Activated T-cell treated with anti-CD3 and anti-CD28 coated beads for 4 hours (primary cell): ENCODE measurements around the gene KIF20B.

Source experiments
- DNase-seq: peaks from one replicate; pipeline ENCODE4 v3.0.0-alpha.2; 2020

The KIF20B gene, protein sequence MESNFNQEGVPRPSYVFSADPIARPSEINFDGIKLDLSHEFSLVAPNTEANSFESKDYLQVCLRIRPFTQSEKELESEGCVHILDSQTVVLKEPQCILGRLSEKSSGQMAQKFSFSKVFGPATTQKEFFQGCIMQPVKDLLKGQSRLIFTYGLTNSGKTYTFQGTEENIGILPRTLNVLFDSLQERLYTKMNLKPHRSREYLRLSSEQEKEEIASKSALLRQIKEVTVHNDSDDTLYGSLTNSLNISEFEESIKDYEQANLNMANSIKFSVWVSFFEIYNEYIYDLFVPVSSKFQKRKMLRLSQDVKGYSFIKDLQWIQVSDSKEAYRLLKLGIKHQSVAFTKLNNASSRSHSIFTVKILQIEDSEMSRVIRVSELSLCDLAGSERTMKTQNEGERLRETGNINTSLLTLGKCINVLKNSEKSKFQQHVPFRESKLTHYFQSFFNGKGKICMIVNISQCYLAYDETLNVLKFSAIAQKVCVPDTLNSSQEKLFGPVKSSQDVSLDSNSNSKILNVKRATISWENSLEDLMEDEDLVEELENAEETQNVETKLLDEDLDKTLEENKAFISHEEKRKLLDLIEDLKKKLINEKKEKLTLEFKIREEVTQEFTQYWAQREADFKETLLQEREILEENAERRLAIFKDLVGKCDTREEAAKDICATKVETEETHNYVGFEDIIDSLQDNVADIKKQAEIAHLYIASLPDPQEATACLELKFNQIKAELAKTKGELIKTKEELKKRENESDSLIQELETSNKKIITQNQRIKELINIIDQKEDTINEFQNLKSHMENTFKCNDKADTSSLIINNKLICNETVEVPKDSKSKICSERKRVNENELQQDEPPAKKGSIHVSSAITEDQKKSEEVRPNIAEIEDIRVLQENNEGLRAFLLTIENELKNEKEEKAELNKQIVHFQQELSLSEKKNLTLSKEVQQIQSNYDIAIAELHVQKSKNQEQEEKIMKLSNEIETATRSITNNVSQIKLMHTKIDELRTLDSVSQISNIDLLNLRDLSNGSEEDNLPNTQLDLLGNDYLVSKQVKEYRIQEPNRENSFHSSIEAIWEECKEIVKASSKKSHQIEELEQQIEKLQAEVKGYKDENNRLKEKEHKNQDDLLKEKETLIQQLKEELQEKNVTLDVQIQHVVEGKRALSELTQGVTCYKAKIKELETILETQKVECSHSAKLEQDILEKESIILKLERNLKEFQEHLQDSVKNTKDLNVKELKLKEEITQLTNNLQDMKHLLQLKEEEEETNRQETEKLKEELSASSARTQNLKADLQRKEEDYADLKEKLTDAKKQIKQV (N-terminal part only)

DNA sequence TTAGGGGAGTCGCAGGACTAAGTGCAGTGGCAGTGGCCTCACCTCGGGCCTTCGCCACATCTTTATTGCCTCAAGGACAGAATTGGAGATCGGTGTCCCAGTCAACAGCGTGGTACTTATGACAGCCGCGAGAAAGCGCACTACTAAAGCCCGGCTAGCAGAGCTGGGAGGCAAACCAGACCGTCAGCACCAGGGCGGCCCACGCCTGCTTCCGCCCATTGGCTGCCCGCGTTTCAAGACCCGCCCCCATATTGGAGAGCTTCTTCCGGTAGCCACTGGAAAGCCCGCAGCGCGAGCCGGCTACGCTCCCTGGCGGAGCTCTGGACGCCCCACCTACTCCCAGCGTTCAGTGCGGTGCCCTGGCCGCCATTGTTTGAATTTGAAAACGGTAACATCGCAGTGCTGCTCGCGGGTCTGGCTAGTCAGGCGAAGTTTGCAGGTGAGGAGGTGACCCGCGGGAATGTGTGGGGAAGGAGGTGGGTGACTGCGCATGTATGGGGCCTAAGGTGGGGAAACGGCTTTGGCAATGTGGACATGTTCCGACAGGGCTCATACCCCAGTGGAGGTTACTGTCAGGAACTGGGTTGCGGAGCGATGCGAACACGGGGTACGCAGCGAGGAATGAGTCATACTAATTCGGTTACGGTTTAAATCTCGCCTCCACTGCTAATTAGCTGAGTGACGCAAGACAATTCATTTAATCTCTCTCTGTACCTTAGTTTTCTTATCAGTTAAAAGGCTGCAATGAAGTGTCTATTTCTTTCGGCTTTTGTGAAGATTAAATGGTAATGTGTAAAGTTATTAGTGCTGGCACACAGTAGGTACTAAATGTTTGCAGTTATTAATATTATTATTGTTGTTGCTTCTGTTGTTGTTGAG is at the start of gene KIF20B:
TSS of gene KIF20B (plus strand) at position 349 of the 879 bp plus-strand sequence. CDS start 3,705 bp downstream, outside the sequence.
- peak; percentile 89 for DNase-seq

GRCh38 chr10:89651916-89652573 is 49.3 kb upstream of the KIF20B start:
- no peak for DNase-seq

DNA sequence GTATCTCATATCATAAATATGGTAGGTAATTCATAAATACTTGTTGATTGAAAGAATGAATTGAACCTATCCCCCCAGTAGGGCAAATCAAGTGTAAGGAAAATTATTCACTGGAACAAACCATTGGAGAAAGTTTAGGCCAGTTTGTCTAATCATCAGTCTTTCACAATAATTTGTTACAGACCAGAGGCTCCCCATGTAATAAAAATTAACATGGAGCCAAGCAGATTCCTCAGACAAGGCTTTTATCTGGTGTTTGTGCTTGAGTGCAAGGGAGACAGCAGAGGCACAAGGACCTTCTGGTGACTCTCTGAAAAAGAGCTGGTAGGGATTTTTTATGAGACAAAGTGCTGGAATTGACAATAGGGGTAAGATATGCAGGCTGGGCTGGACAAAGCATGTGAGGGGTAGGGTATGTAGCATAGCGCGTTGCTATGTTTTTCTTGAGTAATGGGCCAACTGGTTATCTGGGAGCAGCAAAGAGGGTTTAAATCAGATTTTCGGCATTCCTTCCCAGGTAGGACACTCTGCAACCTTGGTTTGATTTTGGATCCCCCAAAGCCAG is 48.5 kb upstream of the KIF20B start:
- no peak for DNase-seq

DNA sequence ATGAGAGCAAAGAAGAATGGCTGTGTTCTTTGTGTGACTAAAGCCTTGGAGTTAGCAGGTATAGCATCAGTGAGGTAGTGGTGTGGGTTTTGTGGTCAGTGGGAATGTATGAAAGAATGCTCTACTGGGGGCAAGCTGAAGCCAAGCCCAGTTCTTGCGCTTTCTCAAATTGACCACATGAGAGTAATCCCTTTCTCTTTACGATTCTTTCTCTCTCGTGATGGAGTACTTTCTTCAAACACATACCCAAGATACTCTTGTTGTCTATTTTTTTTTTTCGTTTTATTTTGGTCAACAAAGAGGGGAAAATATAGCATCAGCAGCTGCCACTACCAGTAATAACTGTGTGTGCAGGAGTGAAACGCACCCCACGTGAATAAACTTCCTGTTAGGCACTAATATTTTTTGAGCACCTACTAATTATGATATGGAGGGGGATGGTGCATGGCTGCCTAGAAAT is 48.0 kb upstream of the KIF20B start:
- DNase-seq = no peak

DNA sequence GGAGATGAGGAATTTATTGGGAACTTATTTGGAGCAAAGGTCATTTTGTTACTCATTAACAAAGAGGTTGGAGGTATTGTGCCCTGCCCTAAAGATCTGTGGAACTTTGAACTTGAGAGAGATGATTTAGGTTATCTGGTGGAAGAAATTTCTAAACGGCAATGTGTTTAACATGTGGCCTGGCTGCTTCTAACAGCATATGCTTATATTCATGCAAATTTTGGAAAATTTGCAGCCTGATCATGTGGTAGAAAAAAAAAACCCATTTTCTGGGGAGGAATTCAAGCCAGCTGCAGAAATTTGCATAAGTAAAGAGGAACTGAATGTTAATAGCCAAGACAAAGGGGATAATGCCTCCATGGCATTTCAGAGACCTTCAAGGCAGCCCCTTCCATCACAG is 45.7 kb upstream of the KIF20B start:
- no peak for DNase-seq

GRCh38 chr10:89657302-89657701 is 44.1 kb upstream of the KIF20B start:
- DNase-seq = no peak

GRCh38 chr10:89659143-89660131 is 42.0 kb upstream of the KIF20B start:
- no peak for DNase-seq

DNA sequence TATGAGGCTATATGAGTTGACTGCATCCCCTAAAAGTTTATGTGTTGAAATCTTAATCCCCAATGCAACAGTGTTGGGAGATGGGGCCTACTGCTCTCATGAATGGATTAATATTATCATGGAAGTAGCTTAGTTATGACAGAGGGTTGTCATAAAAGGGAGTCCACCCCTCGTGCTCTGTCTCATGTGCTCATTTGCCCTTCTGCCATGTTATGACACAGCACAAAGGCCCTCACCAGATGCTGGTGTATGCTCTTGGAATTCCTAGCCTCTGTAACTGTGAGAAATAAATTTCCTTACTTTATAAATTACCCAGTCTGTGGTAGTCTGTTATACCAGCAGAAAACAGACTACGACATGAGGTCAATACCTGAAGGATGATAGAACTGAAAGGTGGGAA is 38.8 kb upstream of the KIF20B start:
- DNase-seq = no peak

DNA sequence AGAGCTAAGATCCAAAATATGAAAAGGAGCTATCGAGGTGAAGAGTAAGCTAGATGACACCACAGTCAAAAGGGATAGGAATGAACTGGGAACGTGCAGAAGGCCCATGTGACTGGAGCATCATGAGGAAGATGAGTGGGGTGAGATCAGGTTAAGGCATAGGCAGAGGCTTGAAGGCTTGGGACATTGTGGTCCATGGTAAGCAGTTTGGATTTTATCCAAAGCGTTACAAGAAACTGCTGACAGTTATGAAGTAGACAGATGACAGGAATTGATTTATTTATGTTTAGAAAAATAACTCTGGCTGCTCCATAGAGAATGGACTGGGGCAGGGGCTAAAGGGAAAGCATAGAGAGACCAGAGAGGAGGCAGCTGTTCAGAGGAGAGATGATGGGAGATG is 38.2 kb upstream of the KIF20B start:
- no peak for DNase-seq

DNA sequence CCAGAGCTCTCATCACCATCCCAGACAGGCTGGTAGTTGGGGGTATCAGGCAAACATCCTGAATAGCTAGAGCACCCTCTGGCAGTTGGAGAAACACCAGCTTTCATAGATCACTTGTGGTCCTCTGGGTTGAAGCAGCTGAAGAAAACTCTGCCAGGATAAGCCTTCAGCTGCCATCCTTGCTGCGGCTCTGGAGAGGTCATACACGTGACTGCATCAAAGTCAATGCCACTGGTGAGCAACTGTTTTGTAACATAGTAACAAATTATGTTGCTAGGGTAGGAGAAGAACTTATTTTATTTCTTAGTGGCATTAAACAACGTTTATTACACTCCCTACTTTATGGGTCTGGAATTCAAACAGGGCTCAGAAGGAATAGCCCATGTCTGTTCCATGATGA is 37.2 kb upstream of the KIF20B start:
- DNase-seq = no peak

DNA sequence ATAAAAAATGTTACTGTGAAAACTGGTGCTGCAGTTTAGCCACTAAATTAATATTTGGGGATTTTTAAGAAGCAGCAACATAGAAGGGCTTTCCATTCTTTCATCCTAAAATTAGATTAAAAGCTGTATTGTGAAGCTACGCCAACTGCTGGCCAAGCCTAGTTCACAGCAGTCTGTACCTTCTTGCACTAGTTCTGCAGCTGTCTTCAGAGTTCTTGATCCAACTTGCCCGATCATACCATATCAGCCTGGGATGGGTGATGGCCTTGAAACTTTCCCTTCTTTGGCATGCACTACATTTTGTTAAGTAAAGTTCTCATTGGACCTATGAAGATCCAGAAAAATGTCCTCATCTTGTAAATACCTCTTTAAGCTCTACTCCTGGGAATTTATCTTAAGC is 36.1 kb upstream of the KIF20B start:
- DNase-seq = no peak

DNA sequence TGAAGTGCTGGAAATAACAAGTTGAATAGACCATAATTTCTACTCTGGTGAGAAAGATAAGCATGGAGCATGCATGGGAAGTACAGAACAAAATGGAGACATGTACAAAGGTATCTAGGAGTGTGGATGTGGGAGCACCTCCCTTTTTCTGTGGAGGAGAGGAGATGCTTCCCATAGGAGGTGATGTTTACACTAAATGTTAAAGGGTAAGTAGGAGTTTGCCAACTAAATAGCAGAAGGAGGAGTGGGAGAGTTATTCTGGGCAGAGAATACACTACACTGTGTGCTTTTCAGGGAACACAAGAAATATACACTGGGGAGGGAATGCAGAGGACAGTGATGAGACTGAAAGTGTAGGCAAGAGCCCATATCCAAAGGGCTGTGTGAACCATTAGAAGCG is 35.3 kb upstream of the KIF20B start:
- no peak for DNase-seq

GRCh38 chr10:89668386-89669071 is 32.9 kb upstream of the KIF20B start:
- DNase-seq = no peak

DNA sequence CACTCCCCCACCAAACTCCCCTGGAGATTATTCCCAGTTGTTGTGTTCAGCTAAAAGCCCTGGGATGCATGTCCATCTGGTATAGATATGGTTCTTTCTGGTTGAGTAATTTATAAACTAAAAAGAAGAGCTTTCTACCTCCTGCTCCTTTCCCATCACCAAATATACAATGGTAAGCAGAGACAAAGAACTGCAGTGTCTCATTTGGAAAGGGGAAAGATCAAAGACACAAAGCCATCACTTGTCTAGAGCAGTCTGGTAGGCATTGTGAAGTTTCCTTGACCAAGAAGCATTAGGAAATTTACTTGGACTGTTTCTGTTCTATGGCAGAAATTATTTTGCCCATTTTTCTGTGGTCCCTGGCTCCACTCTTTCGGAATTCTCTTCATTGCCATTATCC is 31.4 kb upstream of the KIF20B start:
- DNase-seq = no peak

- no peak for DNase-seq
Observed at GRCh38 chr10:89670926-89671325, 30.5 kb upstream of the KIF20B start.

GRCh38 chr10:89677341-89677740 is 24.0 kb upstream of the KIF20B start:
- DNase-seq = no peak

DNA sequence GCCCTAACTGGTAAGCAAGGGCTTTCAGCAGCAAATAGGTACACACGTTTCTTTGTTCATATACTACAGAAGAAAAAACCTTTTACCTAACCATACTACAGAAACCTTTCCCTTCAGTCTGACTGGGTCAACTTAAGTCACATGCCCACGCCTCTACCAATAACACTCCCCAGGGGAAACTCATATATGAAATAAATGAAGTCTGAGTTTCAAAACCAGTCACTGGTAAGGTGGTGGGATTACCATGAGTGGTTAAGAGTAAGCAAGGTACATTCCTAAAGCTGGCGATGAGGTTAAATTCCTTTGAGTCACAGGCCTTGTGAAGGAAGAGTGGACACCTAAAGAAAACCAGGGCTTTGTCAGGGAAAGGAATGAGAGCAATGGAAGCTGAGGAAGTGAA is 21.4 kb upstream of the KIF20B start:
- no peak for DNase-seq

- DNase-seq = no peak
Observed at GRCh38 chr10:89683883-89684282, 17.5 kb upstream of the KIF20B start.

- no peak for DNase-seq
Observed at GRCh38 chr10:89684604-89685003, 16.8 kb upstream of the KIF20B start.
